D721Med (cell line): Measurements from ENCODE around the gene TBC1D25.

Experiments
- DNase-seq: peaks from one replicate; pipeline ENCODE4 v3.0.0; 2011; ENCODE audit warnings: low spot score; ENCODE audit not compliant: insufficient read length
- FAIRE-seq: peaks from 2 replicates; lab custom pipeline; 2011; peaks lifted over from hg19 to GRCh38; lab: Jason Lieb, UNC
- CTCF ChIP-seq: IDR thresholded peaks from 2 replicates; pipeline ENCODE4 v1.5.1; 2012; ENCODE audit warnings: mild to moderate bottlenecking, control low read depth; ENCODE audit not compliant: insufficient read depth; ENCODE audit errors: missing control alignments

TBC1D25 gene

GRCh38 chrX:48497871-48498270 lies 41.6 kb upstream of the TBC1D25 start:
- no peak for TF ChIP-seq CTCF
- DNase-seq (no peak), FAIRE-seq (no peak)

GRCh38 chrX:48498374-48498809 lies 41.1 kb upstream of the TBC1D25 start:
- DNase-seq = no peak
- no peak for FAIRE-seq
- TF ChIP-seq CTCF = no peak

GRCh38 chrX:48504261-48504660 lies 35.3 kb upstream of the TBC1D25 start:
- no peak for DNase-seq
- FAIRE-seq = no peak
- no peak for TF ChIP-seq CTCF

GRCh38 chrX:48505481-48505880 lies 34.0 kb upstream of the TBC1D25 start:
- DNase-seq (no peak), FAIRE-seq (no peak)
- TF ChIP-seq CTCF = no peak

GRCh38 chrX:48507246-48507645 lies 32.3 kb upstream of the TBC1D25 start:
- no peak for FAIRE-seq
- no peak for DNase-seq
- no peak for TF ChIP-seq CTCF

- FAIRE-seq (no peak), DNase-seq (peak; percentile 77)
- no peak for TF ChIP-seq CTCF
Observed at GRCh38 chrX:48508400-48509244, 30.9 kb upstream of the TBC1D25 start, which contains the start of gene PORCN. Gene PORCN (plus strand): TSS chrX:48508992. CDS start chrX:48509821, 829 bp downstream.

- FAIRE-seq (no peak), DNase-seq (no peak)
- no peak for TF ChIP-seq CTCF
Observed at GRCh38 chrX:48509245-48509590, 30.3 kb upstream of the TBC1D25 start.
